SK-N-SH treated with all-trans-retinoic acid at 6 μM for 48 hours (cell line): ENCODE data around the gene GFPT2.

Experiments
- ATAC-seq: fragments of 200-7000 bp; cut with Tn5 transposase; 3 replicates; pipeline ENCODE4 v1.9.1; 2020; ENCODE audit warnings: mild to moderate bottlenecking, moderate library complexity
- ARNTL ChIP-seq: fragments of 450-650 bp; formaldehyde crosslinking; IDR thresholded peaks from 2 replicates; pipeline ENCODE4 v1.5.0; 2020; ENCODE audit warnings: low read depth, mild to moderate bottlenecking, moderate library complexity, borderline replicate concordance
- BACH2 ChIP-seq: fragments of 250-450 bp; sonication (Bioruptor Pico); IDR thresholded peaks from 2 replicates; pipeline ENCODE4 v1.9.0; 2021; ENCODE audit warnings: mild to moderate bottlenecking, borderline replicate concordance
- CREB5 ChIP-seq: fragments of 250-450 bp; sonication (Bioruptor Pico); IDR thresholded peaks from 2 replicates; pipeline ENCODE4 v1.5.1; 2020; ENCODE audit warnings: low read depth, mild to moderate bottlenecking, moderate library complexity
- CSDC2 ChIP-seq: fragments of 250-450 bp; sonication (Bioruptor Pico); IDR thresholded peaks from 2 replicates; pipeline ENCODE4 v1.5.0; 2020; ENCODE audit warnings: mild to moderate bottlenecking, moderate library complexity
- CSRNP3 ChIP-seq: fragments of 250-450 bp; sonication (Bioruptor Pico); IDR thresholded peaks from 2 replicates; pipeline ENCODE4 v1.5.1; 2021; ENCODE audit warnings: mild to moderate bottlenecking, moderate library complexity
- ESRRG ChIP-seq: fragments of 250-450 bp; sonication (Bioruptor Pico); IDR thresholded peaks from 2 replicates; pipeline ENCODE4 v1.6.1; 2021; ENCODE audit warnings: mild to moderate bottlenecking
- GLIS3 ChIP-seq: fragments of 250-450 bp; sonication (Bioruptor Pico); IDR thresholded peaks from 2 replicates; pipeline ENCODE4 v1.5.0; 2020; ENCODE audit warnings: mild to moderate bottlenecking, moderate library complexity
- ISL1 ChIP-seq: fragments of 250-450 bp; sonication (Bioruptor Pico); IDR thresholded peaks from 2 replicates; pipeline ENCODE4 v2.1.2; 2022; ENCODE audit warnings: mild to moderate bottlenecking, moderate library complexity
- OSR1 ChIP-seq: fragments of 250-450 bp; sonication (Bioruptor Pico); IDR thresholded peaks from 2 replicates; pipeline ENCODE4 v1.8.0; 2022; ENCODE audit warnings: moderate library complexity, mild to moderate bottlenecking, inconsistent platforms
- PATZ1 ChIP-seq: fragments of 250-450 bp; sonication (Bioruptor Pico); IDR thresholded peaks from 2 replicates; pipeline ENCODE4 v1.8.0; 2020; ENCODE audit warnings: mild to moderate bottlenecking, moderate library complexity, borderline replicate concordance
- POU6F1 ChIP-seq: fragments of 250-450 bp; sonication (Bioruptor Pico); IDR thresholded peaks from 2 replicates; pipeline ENCODE4 v1.8.0; 2021; ENCODE audit warnings: low read depth, mild to moderate bottlenecking, moderate library complexity, borderline replicate concordance
- PPARA ChIP-seq: fragments of 250-450 bp; sonication (Bioruptor Pico); IDR thresholded peaks from 2 replicates; pipeline ENCODE4 v1.5.0; 2020; ENCODE audit warnings: mild to moderate bottlenecking, borderline replicate concordance
- RARB ChIP-seq: fragments of 250-450 bp; sonication (Bioruptor Pico); IDR thresholded peaks from 2 replicates; pipeline ENCODE4 v1.8.0; 2021; ENCODE audit warnings: mild to moderate bottlenecking, moderate library complexity
- SNAI2 ChIP-seq: fragments of 250-450 bp; sonication (Bioruptor Pico); IDR thresholded peaks from 2 replicates; pipeline ENCODE4 v1.5.0; 2020; ENCODE audit warnings: mild to moderate bottlenecking, moderate library complexity
- TCF4 ChIP-seq: fragments of 250-450 bp; sonication (Bioruptor Pico); IDR thresholded peaks from 2 replicates; pipeline ENCODE4 v1.8.0; 2021; ENCODE audit warnings: mild to moderate bottlenecking, moderate library complexity, borderline replicate concordance
- TOX ChIP-seq: fragments of 250-450 bp; sonication (Bioruptor Pico); IDR thresholded peaks from 2 replicates; pipeline ENCODE4 v1.8.0; 2021; ENCODE audit warnings: mild to moderate bottlenecking, moderate library complexity, borderline replicate concordance
- TSHZ2 ChIP-seq: fragments of 250-450 bp; sonication (Bioruptor Pico); IDR thresholded peaks from 2 replicates; pipeline ENCODE4 v1.5.0; 2020; ENCODE audit warnings: mild to moderate bottlenecking, moderate library complexity
- ZC3H10 ChIP-seq: fragments of 250-450 bp; sonication (Bioruptor Pico); IDR thresholded peaks from 2 replicates; pipeline ENCODE4 v1.5.1; 2021; ENCODE audit warnings: mild to moderate bottlenecking, moderate library complexity
- ZFP3 ChIP-seq: fragments of 250-450 bp; sonication (Bioruptor Pico); IDR thresholded peaks from 2 replicates; pipeline ENCODE4 v1.5.0; 2020; ENCODE audit warnings: mild to moderate bottlenecking, moderate library complexity
- ZFP30 ChIP-seq: fragments of 450-650 bp; formaldehyde crosslinking; IDR thresholded peaks from 2 replicates; pipeline ENCODE4 v1.5.0; 2022; ENCODE audit warnings: mild to moderate bottlenecking, moderate library complexity
- ZNF565 ChIP-seq: fragments of 450-650 bp; formaldehyde crosslinking; conservative IDR thresholded peaks from 2 replicates; pipeline ENCODE4 v1.5.0; 2020; ENCODE audit warnings: low read depth, mild to moderate bottlenecking, moderate library complexity
- ZNF70 ChIP-seq: fragments of 450-650 bp; formaldehyde crosslinking; IDR thresholded peaks from 2 replicates; pipeline ENCODE4 v1.5.0; 2020; ENCODE audit warnings: mild to moderate bottlenecking, moderate library complexity
- ZNF8 ChIP-seq: fragments of 450-650 bp; formaldehyde crosslinking; IDR thresholded peaks from 2 replicates; pipeline ENCODE4 v1.5.0; 2020; ENCODE audit warnings: mild to moderate bottlenecking, moderate library complexity

The GFPT2 gene

GRCh38 chr5:180287404-180287803 is 65.7 kb downstream of the GFPT2 start (continued):
- TF ChIP-seq PATZ1: no peak
- no peak for TF ChIP-seq TOX
- no peak for TF ChIP-seq BACH2
- TF ChIP-seq, all 23 proteins: peak for 0

- TF ChIP-seq ZFP30 (CRISPR knock-in tag) (no peak), CSRNP3 (CRISPR knock-in tag) (no peak), BACH2 (no peak), ZNF565 (CRISPR knock-in tag) (no peak), TCF4 (CRISPR knock-in tag) (no peak), CSDC2 (CRISPR knock-in tag) (no peak), ZNF70 (CRISPR knock-in tag) (no peak), OSR1 (no peak), CREB5 (CRISPR knock-in tag) (no peak), ZNF8 (CRISPR knock-in tag) (no peak), TOX (no peak), RARB (CRISPR knock-in tag) (no peak), ESRRG (CRISPR knock-in tag) (no peak)
- ATAC-seq: no peak
Measured at GRCh38 chr5:180284149-180284548, 69.0 kb downstream of the GFPT2 start.

GRCh38 chr5:180283026-180283615 is 70.0 kb downstream of the GFPT2 start:
- TF ChIP-seq ZNF8 (CRISPR knock-in tag): no peak
- no peak for TF ChIP-seq ESRRG (CRISPR knock-in tag)
- TF ChIP-seq ZFP3: no peak
- TF ChIP-seq PATZ1: no peak
- TF ChIP-seq CSDC2 (CRISPR knock-in tag): no peak
- TF ChIP-seq RARB (CRISPR knock-in tag): no peak
- no peak for TF ChIP-seq BACH2
- no peak for TF ChIP-seq POU6F1
- no peak for TF ChIP-seq TOX
- TF ChIP-seq CREB5 (CRISPR knock-in tag): no peak
- TF ChIP-seq GLIS3: no peak
- no peak for TF ChIP-seq PPARA
- TF ChIP-seq ZNF70 (CRISPR knock-in tag): no peak
- no peak for TF ChIP-seq CSRNP3 (CRISPR knock-in tag)
- TF ChIP-seq ISL1 (CRISPR knock-in tag): no peak
- no peak for TF ChIP-seq ZC3H10 (CRISPR knock-in tag)
- no peak for TF ChIP-seq TSHZ2 (CRISPR knock-in tag)
- no peak for TF ChIP-seq ARNTL (CRISPR knock-in tag)
- no peak for TF ChIP-seq SNAI2
- ATAC-seq: no peak
